ENCODE results near the gene CDK5RAP2.

GRCh38 chr9:120528327-120528726 is 51.6 kb downstream of the CDK5RAP2 start:
- TF ChIP-seq EZH2 (IDR thresholded peaks at IDR 0.05): no peak
- TF ChIP-seq POLR2AphosphoS5 (IDR thresholded peaks at IDR 0.05; ENCODE audit: borderline replicate concordance, low read depth, low read length): no peak
- TF ChIP-seq FOXP2 (optimal IDR thresholded peaks at IDR 0.05; ENCODE audit: control extremely low read depth, extremely low read length, insufficient read depth): no peak
